Ureter (tissue), 1 donor: ENCODE results near the gene SPSB2. TPM values are rescaled to one million over a fixed set of nuclear protein-coding genes. Genes with fewer than 3 reads are reported as not detected.

ENCODE experiments used
- total RNA-seq: library from RNA; stranded (reverse); gene quantifications from one replicate; pipeline ENCODE4 v1.2.4, GENCODE V29; 2023
- donor health status: DM: yes; HTN: yes; CAD: no.

SPSB2 gene
- total RNA-seq, 1 donor from 2014 or later = 9.9 TPM

Other genes with a start within 250 kb of the SPSB2 start
- gene LPAR5, start 237.3 kb downstream of the SPSB2 start, total RNA-seq = 13.6 TPM
- 2.3 TPM for gene ACRBP, start 225.9 kb downstream of the SPSB2 start, total RNA-seq
- 39.3 TPM for gene ING4, start 210.2 kb downstream of the SPSB2 start, total RNA-seq
- 63.4 TPM for gene ZNF384, start 183.9 kb downstream of the SPSB2 start, total RNA-seq
- 2.6 TPM for gene PIANP, start 172.5 kb downstream of the SPSB2 start, total RNA-seq
- 77.9 TPM for gene COPS7A, start 149.3 kb downstream of the SPSB2 start, total RNA-seq
- gene MLF2, start 120.2 kb downstream of the SPSB2 start, total RNA-seq = 139 TPM
- 288 TPM for gene PTMS, start 106.9 kb downstream of the SPSB2 start, total RNA-seq
- gene LAG3, start 100.8 kb downstream of the SPSB2 start, total RNA-seq = 2.3 TPM
- gene CD4, start 83.8 kb downstream of the SPSB2 start, total RNA-seq = 18.0 TPM
- 2.5 TPM for gene GPR162, start 51.5 kb downstream of the SPSB2 start, total RNA-seq
- gene P3H3, start 44.9 kb downstream of the SPSB2 start, total RNA-seq = 27.9 TPM
- gene GNB3, start 32.4 kb downstream of the SPSB2 start, total RNA-seq = 4.5 TPM
- gene CDCA3, start 22.0 kb downstream of the SPSB2 start, total RNA-seq = 1.4 TPM
- gene USP5, start 21.2 kb downstream of the SPSB2 start, total RNA-seq = 106 TPM
- 418 TPM for gene TPI1, start 5.8 kb downstream of the SPSB2 start, total RNA-seq
- gene LRRC23, start 31.5 kb upstream of the SPSB2 start, total RNA-seq = 13.5 TPM
- gene ENO2, start 41.3 kb upstream of the SPSB2 start, total RNA-seq = 29.6 TPM
- 112 TPM for gene ATN1, start 54.7 kb upstream of the SPSB2 start, total RNA-seq
- gene RNU7-1, start 70.5 kb upstream of the SPSB2 start, total RNA-seq = not detected
- gene C12orf57, start 70.7 kb upstream of the SPSB2 start, total RNA-seq = 172 TPM
- 40.4 TPM for gene PTPN6, start 78.1 kb upstream of the SPSB2 start, total RNA-seq
- gene PHB2, start 97.4 kb upstream of the SPSB2 start, total RNA-seq = 221 TPM
- 68.0 TPM for gene EMG1, start 97.6 kb upstream of the SPSB2 start, total RNA-seq
- gene LPCAT3, start 145.2 kb upstream of the SPSB2 start, total RNA-seq = 95.9 TPM
- 293 TPM for gene C1S, start 187.4 kb upstream of the SPSB2 start, total RNA-seq
- 455 TPM for gene C1R, start 219.1 kb upstream of the SPSB2 start, total RNA-seq
- gene C1RL, start 235.9 kb upstream of the SPSB2 start, total RNA-seq = 110 TPM